Measurements from ENCODE around the gene BCL3. TPM values are rescaled to one million over a fixed set of nuclear protein-coding genes. Genes with fewer than 3 reads are reported as not detected.

Gene BCL3
- total and polyA plus RNA-seq, 2 of the 13 experiments (the other 11 are each of a cell fraction or from before 2014, with no cell fraction given), result 2.3 to 4.0 TPM

GRCh38 chr19:44807652-44808462 lies 59.3 kb downstream of the BCL3 start (continued):
- TF ChIP-seq CREB3 (CRISPR knock-in tag; IDR thresholded peaks at IDR 0.05) (no peak), ZNF256 (CRISPR knock-in tag; conservative IDR thresholded peaks at IDR 0.05) (no peak), DNMT1 (CRISPR knock-in tag; IDR thresholded peaks at IDR 0.05) (no peak), ZNF33A (CRISPR knock-in tag; IDR thresholded peaks at IDR 0.05; ENCODE audit: borderline replicate concordance) (no peak), YY1 (IDR thresholded peaks at IDR 0.05; ENCODE audit: insufficient read depth, insufficient replicate concordance, low read depth, low read length) (no peak), FIP1L1 (IDR thresholded peaks at IDR 0.05; ENCODE audit: borderline replicate concordance, insufficient read depth, low read depth, low read length) (no peak), MAFF (IDR thresholded peaks at IDR 0.05; ENCODE audit: low read depth, low read length) (no peak), MBNL3 (CRISPR knock-in tag; conservative IDR thresholded peaks at IDR 0.05) (no peak), RORA (CRISPR knock-in tag; IDR thresholded peaks at IDR 0.05) (no peak), ZNF337 (CRISPR knock-in tag; IDR thresholded peaks at IDR 0.05; ENCODE audit: borderline replicate concordance, low read depth) (no peak), ZNF558 (CRISPR knock-in tag; IDR thresholded peaks at IDR 0.05; ENCODE audit: borderline replicate concordance) (0 out of 2 replicates have a peak, but pooled peaks have one; percentile 75), MTERF4 (CRISPR knock-in tag; IDR thresholded peaks at IDR 0.05) (0 out of 2 replicates have a peak, but pooled peaks have one; percentile 43), MTF2 (CRISPR knock-in tag; IDR thresholded peaks at IDR 0.05; ENCODE audit: borderline replicate concordance) (no peak; the same call in 1 of the 2 replicates), ZNF451 (CRISPR knock-in tag; IDR thresholded peaks at IDR 0.05) (peak; percentile 54; the same call in 1 of the 2 replicates), TCF7 (IDR thresholded peaks at IDR 0.05; ENCODE audit: low read depth) (no peak), GFI1 (CRISPR knock-in tag; IDR thresholded peaks at IDR 0.05; ENCODE audit: borderline replicate concordance) (no peak), ATRX (CRISPR knock-in tag; IDR thresholded peaks at IDR 0.05; ENCODE audit: borderline replicate concordance) (no peak), NFYC (CRISPR knock-in tag; IDR thresholded peaks at IDR 0.05) (no peak), PHF8 (CRISPR knock-in tag; IDR thresholded peaks at IDR 0.05) (no peak; the same call in 1 of the 2 replicates), HNRNPUL1 (IDR thresholded peaks at IDR 0.05; ENCODE audit: low read depth, low read length) (no peak), MTF1 (CRISPR knock-in tag; IDR thresholded peaks at IDR 0.05) (no peak), MED13 (CRISPR knock-in tag; IDR thresholded peaks at IDR 0.05) (0 out of 2 replicates have a peak, but pooled peaks have one; percentile 62), ZNF766 (CRISPR knock-in tag; IDR thresholded peaks at IDR 0.05; ENCODE audit: borderline replicate concordance) (no peak), ZNF292 (CRISPR knock-in tag; IDR thresholded peaks at IDR 0.05; ENCODE audit: borderline replicate concordance, low read depth) (no peak; the same call in 1 of the 2 replicates), XRCC5 (optimal IDR thresholded peaks at IDR 0.05; ENCODE audit: low read length) (peak; percentile 52), DBP (CRISPR knock-in tag; IDR thresholded peaks at IDR 0.05; ENCODE audit: not compliant biosample characterization) (no peak), FOXK2 (IDR thresholded peaks at IDR 0.05) (no peak)
- TF ChIP-seq, protein P1, sequence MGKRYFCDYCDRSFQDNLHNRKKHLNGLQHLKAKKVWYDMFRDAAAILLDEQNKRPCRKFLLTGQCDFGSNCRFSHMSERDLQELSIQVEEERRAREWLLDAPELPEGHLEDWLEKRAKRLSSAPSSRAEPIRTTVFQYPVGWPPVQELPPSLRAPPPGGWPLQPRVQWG (CRISPR knock-in tag; IDR thresholded peaks at IDR 0.05; ENCODE audit: borderline replicate concordance, low read depth), result no peak
